Measurements from ENCODE around the gene FAM180B.
"Not testable (repeated sequence)": the region's sequence is repeated elsewhere in the genome, so short reads cannot be mapped to it uniquely, and the experiment has no call there.

Gene FAM180B

DNA sequence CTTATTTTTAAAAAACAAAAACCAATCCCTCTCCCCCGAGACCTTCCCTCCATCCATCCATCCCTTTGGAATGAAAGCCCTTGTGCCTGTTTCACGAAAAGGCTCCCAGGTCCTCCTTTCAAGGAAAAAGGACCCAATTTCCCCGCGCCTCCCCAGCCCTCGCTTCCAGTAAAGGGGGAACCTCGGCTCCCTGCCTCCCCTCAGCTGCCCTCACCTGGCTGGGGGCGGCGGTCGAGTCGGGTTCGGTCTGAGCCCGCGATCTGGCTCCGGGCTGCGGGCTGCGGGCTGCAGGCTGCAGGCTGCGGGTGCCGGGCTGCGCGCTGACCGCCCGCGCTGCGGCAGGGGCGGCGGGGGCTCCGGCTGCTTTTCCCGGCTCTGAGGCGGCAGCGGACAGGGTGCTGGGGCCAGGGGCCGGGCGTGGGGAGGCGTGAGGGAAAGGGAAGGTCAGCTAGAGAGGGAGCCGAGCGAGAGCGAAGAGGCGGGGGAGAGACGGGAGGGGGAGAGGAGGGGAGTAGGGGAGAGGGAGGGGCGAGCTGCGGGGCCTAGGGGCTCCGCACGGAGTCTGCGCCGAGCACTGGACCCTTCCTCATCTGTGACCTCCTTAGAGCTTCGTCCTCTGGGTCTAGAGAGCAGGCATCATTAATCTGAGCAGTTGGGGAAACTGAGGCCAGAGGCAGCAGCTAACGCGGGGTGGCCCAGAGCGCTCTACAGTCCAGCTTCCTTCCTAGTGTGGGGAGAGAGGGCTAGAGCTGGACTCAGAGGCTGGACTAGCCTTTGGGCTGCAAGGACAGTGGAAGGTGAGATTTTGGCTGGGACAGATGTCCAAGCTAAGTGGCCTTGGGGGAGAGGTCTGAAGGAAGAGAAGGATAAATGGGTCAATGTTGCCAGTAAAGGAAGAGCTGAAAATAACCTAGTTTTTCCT, 7.7 kb downstream of the FAM180B start, which contains the start of gene C1QTNF4:
Gene C1QTNF4, minus strand, starts transcription at position 478 of the 922 bp plus-strand sequence. CDS start 3,601 bp downstream, outside the sequence.
- DNase-seq: no peak

DNA sequence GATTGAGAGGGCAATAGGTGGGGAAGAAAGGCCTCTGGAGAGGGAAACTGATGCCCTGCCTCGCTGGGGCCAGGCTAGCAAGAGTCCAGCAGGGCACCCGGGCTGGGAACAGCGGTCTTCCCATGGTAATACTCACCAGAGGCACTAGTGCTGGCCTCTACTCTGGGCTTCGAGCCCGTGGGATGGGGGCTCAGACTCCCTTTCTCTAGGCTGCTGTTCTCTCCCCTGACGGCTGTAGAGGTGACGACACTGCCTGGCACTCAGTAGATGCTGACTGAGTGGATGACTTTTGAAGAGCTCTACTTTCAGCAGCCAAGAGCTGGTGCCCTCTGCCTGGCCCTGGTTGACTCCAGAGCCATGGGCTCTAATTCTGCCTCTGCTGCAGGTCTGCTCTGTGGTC, 8.6 kb downstream of the FAM180B start:
- peak in 2 of 58 donors; percentile 19 to 34 for DNase-seq

DNA sequence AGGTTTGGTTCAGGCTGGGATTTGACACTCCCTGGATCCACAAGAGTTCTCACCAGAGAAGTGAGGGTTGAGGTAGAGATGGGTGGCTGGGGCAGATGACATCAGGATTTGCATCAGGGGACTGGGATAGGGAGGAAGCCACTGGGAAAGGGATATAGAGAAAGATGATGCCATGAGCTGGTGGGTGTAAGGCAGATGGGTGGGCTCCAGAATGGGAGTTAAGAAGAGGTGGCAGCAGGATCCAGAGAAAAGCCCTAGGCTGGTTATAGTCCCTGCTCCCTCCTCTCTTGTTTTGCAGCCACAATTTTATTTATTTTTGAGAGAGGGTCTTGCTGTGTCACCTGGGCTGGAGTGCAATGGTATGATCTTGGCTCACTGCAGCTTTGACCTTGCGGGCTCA, 9.5 kb downstream of the FAM180B start:
- DNase-seq: no peak

DNA sequence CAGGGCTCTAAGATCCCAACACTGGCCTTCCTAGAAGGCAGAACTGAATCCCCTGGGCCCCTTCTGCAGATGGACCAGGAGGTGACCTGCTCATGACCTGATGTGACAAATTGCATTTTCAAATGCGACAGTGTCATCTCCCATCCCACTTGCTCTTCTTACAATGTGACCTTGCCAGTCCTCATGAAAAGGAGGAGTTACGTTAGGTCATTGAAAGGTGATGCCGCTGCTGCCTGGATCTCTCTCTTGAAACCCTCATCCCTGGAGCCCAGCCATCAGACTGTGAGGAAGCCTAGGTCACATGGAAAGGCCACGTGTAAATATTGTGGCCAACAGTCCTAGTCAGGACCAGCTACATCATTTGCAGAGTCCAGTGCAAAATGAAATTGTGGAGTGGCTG, 13.4 kb downstream of the FAM180B start:
- no peak for DNase-seq

DNA sequence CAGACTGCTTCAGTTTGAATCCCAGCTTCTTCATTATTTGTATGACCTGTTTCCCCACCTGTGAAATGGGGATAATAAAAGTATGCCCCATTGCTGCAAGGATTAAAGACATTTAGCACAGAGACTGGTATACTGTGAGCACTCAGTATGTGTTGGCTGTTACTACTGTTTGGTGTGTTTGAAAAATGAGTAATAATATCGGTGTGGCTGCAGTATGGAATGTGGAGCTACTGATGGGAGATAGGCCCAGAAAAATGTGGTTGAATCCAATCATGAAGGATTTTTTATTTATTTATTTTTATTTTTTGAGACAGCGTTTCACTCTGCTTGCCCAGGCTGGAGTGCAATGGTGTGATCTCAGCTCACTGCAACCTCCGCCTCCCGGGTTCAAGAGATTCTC, 16.8 kb downstream of the FAM180B start:
- no peak for DNase-seq

DNA sequence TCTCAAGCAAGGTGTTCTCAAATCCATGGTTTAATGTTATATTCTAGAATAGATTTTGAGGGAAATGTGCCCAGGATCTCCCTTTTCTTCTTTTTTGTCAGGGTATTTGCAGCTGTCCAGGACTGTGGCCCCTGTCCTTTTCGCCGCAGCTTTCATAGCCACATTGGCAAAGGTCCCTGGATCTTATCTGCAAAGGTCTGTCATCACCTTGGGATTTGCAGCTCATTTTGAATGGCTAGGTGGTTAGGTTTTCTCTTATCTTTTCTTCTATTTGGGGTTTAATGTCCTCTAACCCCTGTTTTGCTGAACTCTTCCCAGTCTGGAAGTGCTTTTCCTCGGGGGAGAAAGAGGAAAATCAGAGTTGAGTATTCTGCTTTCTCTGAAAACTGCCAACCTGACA, 19.4 kb downstream of the FAM180B start:
- DNase-seq: no peak

DNA sequence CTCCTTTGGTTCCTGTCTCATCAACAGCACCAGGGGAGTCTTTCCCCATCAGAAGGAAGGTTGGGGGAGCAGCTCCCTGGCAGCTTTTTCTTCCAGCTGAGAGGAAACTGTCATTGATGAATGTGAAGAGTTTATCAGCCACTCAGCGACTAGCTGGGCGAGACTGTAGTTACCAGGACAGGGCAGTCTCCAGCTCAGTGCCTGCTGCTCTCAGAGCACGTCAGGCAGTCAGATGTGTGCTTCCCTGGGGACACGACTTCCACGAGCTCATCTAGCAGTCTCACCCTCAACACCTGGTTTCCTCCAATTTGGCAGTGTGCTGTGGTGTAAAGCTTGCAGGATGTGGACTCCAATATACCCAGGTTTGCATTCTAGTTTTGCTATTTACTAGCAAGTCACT, 20.3 kb downstream of the FAM180B start:
- DNase-seq: no peak

DNA sequence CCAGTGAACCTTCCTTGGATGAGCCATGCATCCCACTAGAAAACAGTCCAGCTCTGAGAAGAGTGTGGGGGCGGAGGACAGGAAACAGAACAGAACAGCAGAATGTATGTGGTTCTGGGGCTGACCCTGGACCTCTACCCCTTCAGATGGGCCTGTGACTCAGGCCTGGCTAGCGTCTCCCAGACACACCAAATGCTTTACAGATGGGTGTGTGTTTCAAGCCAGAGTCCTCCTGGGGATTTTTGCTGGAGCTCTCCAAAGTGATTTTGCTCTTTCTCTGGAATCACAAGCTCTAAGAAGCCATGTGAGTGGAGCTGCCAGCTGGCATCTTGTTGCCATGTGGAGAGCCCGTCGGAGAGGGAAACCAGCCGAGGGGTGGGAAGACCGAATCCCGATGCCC, 20.9 kb downstream of the FAM180B start:
- DNase-seq: peak in 21 of 58 donors; percentile 23 to 77 (median 46)

DNA sequence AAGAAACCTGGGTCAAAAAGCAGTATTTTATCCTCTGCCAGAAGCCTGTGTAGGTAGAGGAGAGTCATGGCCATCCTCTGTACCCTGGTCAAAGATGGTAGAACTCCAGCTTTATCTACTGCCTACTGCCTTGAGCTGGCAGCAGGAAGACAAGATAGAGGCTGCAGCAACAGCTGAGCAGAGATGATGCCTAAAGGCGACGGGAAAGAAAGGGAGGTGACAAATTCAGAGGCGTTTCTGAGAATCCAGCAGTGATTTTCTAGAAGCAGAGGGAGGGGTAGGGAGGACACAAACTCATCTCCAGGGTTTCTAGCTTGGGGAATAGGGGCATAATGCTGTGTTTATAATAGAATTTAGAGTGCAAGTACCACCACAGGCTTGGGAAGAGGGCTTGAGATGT, 23.2 kb downstream of the FAM180B start:
- DNase-seq: peak in 2 of 58 donors; percentile 21 to 64

DNA sequence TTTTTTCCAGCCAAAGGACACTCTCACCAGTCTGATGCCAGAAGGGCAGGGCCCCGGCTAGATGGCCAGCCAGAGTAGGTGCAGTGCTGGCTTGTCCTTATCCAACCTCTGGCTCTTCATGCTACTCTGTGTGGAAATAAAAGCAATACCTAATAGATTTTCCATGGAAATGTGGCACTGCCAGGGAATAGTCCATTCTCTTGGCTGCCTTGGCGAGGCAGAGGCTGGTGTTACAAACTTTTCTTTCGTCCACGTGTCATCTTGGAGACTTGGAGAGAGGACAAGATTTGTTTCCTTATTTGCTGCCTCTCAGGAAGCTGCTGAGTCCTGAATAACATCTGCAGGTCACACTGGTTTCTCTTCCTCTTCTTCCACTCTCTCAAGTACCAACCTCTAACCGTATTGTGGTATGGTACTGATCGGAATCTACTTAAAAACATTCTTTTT, 24.9 kb downstream of the FAM180B start:
- DNase-seq: peak in 4 of 58 donors; percentile 29 to 45 (median 38)

DNA sequence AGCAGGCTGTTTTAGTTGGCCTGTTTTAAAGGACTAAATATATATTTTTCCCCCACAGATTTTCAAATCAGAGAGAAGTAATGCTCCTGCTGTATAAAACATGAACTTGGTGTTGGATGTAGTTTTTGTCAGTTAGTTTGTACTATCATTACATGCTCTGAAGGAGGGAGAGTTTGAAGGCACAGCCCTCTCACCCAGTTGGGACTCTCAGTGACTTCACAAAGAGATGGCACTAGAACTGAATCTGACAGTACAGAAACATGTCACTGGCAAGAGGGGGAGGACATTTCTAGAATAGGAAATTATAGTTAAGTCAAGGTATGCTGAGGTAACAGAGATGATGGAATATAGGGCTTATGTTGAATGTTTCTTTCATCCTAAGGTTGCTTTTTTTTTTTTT, 28.8 kb downstream of the FAM180B start:
- DNase-seq: no peak

DNA sequence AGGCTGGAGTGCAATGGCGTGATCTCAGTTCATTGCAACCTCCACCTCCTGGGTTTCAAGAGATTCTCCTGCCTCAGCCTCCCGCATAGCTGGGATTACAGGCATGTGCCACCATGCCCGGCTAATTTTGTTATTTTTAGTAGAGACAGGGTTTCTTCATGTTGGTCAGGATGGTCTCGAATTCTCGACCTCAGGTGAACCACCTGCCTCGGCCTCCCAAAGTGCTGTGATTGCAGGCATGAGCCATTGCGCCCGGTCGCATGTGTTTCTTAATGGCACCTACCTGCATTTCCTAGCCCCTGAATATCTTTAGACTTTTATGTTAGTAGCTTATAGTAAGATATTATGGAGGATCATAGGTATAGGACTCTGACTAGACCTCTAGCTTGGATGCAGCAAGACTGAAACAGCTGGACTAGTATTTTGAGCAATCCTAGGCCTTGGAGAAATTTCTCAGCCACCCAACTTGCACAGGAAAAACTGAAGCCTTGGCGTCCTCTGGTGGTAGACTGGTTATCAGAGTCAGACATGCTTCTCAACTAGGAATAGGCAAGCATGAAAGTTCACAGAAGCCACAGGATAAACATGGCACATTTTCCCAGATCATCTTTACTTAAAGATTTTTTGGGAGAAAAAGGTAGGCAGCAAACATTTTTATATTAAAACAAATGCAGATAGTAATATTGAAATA, 30.4 kb downstream of the FAM180B start:
- DNase-seq: peak in 25 of 58 donors; percentile 19 to 83 (median 44)

DNA sequence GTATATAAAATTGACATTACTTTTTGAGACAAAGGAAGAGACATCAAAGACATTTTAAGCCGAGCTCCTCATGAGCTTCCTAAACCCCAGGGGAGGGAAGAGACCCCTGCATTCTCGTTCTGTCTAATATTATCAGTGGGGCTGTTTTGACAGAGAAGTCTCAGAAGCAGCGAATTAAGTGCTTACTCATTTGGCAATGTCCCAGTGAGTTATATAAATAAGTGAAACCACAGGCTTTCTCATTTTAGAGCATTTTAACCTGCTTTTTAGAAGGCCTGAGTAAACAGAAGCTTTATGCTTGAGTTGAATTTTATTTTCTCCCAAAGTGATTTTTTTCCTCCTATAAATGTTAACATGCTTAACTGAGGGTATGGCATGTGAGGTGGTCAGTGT, 30.9 kb downstream of the FAM180B start:
- no peak for DNase-seq

DNA sequence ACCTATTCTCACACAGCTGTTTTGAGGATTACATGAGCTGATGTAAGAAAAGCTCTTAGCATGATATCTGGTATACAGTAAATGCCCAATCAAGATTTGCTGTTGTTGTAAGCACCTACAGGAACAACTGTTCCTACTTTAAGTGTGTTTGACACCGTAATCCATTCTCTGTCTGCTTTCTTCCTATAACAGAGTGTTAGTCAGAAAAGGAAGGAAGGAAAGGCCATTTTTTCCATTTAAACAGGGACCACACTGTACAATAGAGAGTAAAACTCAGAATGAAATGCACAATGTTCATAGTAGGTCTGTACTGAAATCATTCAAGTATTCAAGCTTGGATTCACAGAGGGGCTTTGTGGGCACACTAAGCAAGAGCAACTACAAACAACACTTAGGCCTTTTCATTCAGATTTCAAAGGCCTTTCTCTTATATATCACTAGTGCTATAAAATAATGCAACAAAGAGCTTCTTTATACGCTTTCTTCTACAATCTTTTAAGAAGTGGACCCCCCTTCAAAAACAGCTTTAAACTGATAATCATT, 34.4 kb downstream of the FAM180B start:
- DNase-seq: no peak

DNA sequence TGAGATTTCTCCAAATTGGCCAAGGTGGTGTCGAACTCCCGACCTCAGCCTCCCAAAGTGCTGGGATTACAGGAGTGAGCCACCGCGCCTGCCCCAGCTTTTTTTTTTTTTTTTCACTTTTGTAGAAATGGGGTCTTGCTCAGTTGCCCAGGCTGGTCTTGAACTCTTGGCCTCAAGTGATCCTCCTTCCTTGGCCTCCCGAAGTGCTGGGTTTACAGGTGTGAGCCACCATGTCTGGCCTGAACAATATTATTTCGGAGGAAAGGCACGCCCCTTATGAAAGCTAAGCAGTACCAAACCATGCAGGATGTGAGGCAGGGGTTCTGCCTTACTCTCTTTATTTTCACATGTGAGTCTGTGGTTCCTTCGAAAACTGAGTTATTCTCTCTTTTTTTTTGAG, 39.8 kb downstream of the FAM180B start:
- DNase-seq: no peak

DNA sequence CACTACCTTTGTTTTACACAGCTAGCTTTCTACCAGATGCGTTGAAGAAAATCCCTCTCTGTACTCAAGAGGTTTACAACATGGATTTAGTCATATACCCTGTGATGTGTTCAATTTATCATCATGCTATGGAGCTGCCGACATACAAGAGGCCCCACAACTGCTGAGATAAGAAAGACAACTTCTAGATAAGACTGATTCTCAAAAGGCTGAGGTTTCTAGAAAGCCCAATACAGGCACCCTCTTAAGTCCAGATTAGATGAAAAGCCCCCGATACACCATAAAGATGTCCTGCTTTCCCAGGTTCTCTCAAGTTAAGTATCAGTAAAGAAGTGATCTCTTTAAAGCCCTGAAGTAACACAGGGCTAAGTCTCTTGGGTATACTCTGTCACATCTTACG, 41.5 kb downstream of the FAM180B start:
- no peak for DNase-seq

DNA sequence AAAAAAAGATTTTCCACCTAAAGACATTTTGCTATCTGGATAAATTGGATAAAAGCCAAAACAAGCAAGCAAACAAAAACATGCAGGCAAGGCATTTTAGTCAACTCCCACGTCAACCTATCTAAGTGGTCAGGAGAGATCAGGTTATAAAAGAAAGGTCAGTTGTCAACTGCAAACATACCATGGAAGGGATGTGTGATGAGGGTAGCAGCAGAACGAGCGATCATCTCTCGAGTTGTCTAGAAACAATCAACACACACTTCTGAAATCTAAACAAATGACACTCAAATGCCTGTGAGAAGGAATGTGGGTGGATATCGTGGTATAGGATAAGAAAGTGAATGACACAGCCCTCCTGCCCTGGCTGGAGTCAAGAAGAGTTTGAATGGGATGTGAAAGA, 45.0 kb downstream of the FAM180B start:
- DNase-seq: no peak

DNA sequence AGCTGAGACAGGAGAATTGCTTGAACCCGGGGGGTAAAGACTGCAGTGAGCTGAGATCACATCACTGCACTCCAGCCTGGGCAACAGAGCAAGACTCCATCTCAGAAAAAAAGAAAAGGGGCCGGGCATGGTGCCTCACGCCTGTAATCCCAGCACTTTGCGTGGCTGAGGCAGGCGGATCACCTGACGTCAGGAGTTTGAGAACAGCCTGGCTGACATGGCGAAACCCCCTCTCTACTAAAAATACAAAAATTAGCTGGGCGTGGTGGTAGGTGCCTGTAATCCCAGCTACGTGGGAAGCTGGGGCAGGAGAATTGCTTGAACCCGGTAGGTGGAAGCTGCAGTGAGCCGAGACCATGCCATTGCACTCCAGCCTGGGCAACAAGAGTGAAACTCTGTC, 49.9 kb downstream of the FAM180B start:
- not testable (repeated sequence) for DNase-seq
